ENCODE results near the gene PPP3CA. TPM values are rescaled to one million over a fixed set of nuclear protein-coding genes. Genes with fewer than 3 reads are reported as not detected.

The PPP3CA gene
- total RNA-seq, 1 experiment from 2014 or later, result 31.0 TPM

GRCh38 chr4:101114936-101115372, 232.4 kb downstream of the PPP3CA start:
- ATAC-seq, result peak; percentile 70
- in situ Hi-C loops (cut with HindIII; ENCODE audit: low pct_unique_long_range_greater_than_20kb, low sequenced_read_pairs) (no loop called here), intact Hi-C loops (cut with micrococcal nuclease; ENCODE audit: unreplicated experiment) (no loop called here)
- Histone ChIP-seq H3K27ac (ENCODE audit: low read length) (no peak overlapping the region), H3K4me3 (ENCODE audit: low read depth in 2 of 2, low read length in 2 of 2) (no peak overlapping the region), H3K27me3 (ENCODE audit: control insufficient read depth, insufficient read depth, low read length) (no peaks in the 10 kb centered on the region), H3K36me3 (ENCODE audit: control insufficient read depth, insufficient read depth, low read length) (no peaks in the 10 kb centered on the region), H3K9me3 (ENCODE audit: control insufficient read depth, insufficient read depth, low read depth, low read length) (no peaks in the 10 kb centered on the region), H3K4me1 (ENCODE audit: control insufficient read depth, insufficient read depth, low read length) (no peaks in the 10 kb centered on the region)
- POLR2A ChIA-PET, result no interaction called here
- BruUV-seq (replicated peaks), result no TSS peak
- CTCF ChIA-PET, result interaction anchor here (0.6 kb wide), 1 partner anchor 10 kb away, joined by 3 read pairs; no protein-coding TSS in a partner anchor
- DNase-seq (ENCODE audit: low read depth, low spot score), result peak; percentile 25
- no peak for TF ChIP-seq TCF7L2 (IDR thresholded peaks at IDR 0.05; ENCODE audit: low read depth, low read length)
- TF ChIP-seq CTCF (IDR thresholded peaks at IDR 0.05), result no peak
- no peak for TF ChIP-seq POLR2AphosphoS5 (IDR thresholded peaks at IDR 0.05; ENCODE audit: low read depth, low read length)
- TF ChIP-seq REST (IDR thresholded peaks at IDR 0.05; ENCODE audit: insufficient read depth in 1 of 2, low read depth in 2 of 2, low read length in 1 of 2), result no peak
- TF ChIP-seq SIN3A (IDR thresholded peaks at IDR 0.05; ENCODE audit: borderline replicate concordance, insufficient read depth, low read depth, low read length), result no peak

- ChIA-PET CTCF (no interaction called here), POLR2A (interaction anchor here (0.7 to 0.9 kb wide), 2 partner anchors 25 to 242 kb away, joined by 3 to 5 read pairs; no protein-coding TSS in a partner anchor)
- Histone ChIP-seq H3K9me3 (ENCODE audit: control insufficient read depth, insufficient read depth, low read depth, low read length) (no peaks in the 10 kb centered on the region), H3K27ac (ENCODE audit: low read length) (no peak overlapping the region), H3K36me3 (ENCODE audit: control insufficient read depth, insufficient read depth, low read length) (no peaks in the 10 kb centered on the region), H3K4me1 (ENCODE audit: control insufficient read depth, insufficient read depth, low read length) (no peaks in the 10 kb centered on the region), H3K27me3 (ENCODE audit: control insufficient read depth, insufficient read depth, low read length) (no peaks in the 10 kb centered on the region), H3K4me3 (ENCODE audit: low read depth in 2 of 2, low read length in 2 of 2) (no peak overlapping the region)
- DNase-seq (ENCODE audit: low read depth, low spot score) (no peak), ATAC-seq (no peak)
- BruUV-seq (replicated peaks), result no TSS peak
- in situ Hi-C loops (cut with HindIII; ENCODE audit: low pct_unique_long_range_greater_than_20kb, low sequenced_read_pairs) (no loop called here), intact Hi-C loops (cut with micrococcal nuclease; ENCODE audit: unreplicated experiment) (no loop called here)
- TF ChIP-seq REST (IDR thresholded peaks at IDR 0.05; ENCODE audit: insufficient read depth in 1 of 2, low read depth in 2 of 2, low read length in 1 of 2), result no peak
Observed at GRCh38 chr4:101104312-101105052, 242.8 kb downstream of the PPP3CA start.
